Islet precursor cell (in vitro differentiated cells): Measurements from ENCODE around the gene ANKUB1.
A peak's percentile ranks its signal among the peaks of the same experiment; 100 is the strongest.

Experiments used
- DNase-seq: peaks from one replicate; pipeline ENCODE4 v3.0.0-alpha.2; 2018

ANKUB1 gene

GRCh38 chr3:149752788-149753136 is 39.6 kb downstream of the ANKUB1 start:
- DNase-seq = no peak

GRCh38 chr3:149752051-149752787 is 40.1 kb downstream of the ANKUB1 start, which contains the start of gene COMMD2:
TSS of gene COMMD2 (minus strand) at chr3:149752489. CDS start at chr3:149752444, 45 bp downstream.
- DNase-seq = peak; percentile 93

GRCh38 chr3:149751551-149751950 is 40.8 kb downstream of the ANKUB1 start:
- no peak for DNase-seq

GRCh38 chr3:149744606-149745005 is 47.7 kb downstream of the ANKUB1 start:
- DNase-seq = no peak

GRCh38 chr3:149744151-149744550 is 48.2 kb downstream of the ANKUB1 start:
- no peak for DNase-seq

GRCh38 chr3:149739396-149739795 is 53.0 kb downstream of the ANKUB1 start:
- DNase-seq = no peak

GRCh38 chr3:149738876-149739275 is 53.5 kb downstream of the ANKUB1 start:
- no peak for DNase-seq

- no peak for DNase-seq
Observed at GRCh38 chr3:149736953-149737205, 55.5 kb downstream of the ANKUB1 start.

- DNase-seq = peak; percentile 55
Observed at GRCh38 chr3:149736175-149736952, 56.0 kb downstream of the ANKUB1 start.

GRCh38 chr3:149732234-149732633 is 60.1 kb downstream of the ANKUB1 start:
- no peak for DNase-seq

GRCh38 chr3:149727656-149728055 is 64.7 kb downstream of the ANKUB1 start:
- no peak for DNase-seq

- DNase-seq = no peak
Observed at GRCh38 chr3:149726716-149727407, 65.5 kb downstream of the ANKUB1 start.

GRCh38 chr3:149723781-149724180 is 68.6 kb downstream of the ANKUB1 start:
- no peak for DNase-seq

- no peak for DNase-seq
Observed at GRCh38 chr3:149720918-149721317, 71.4 kb downstream of the ANKUB1 start.

GRCh38 chr3:149717391-149718056 is 74.8 kb downstream of the ANKUB1 start:
- peak; percentile 63 for DNase-seq

- no peak for DNase-seq
Observed at GRCh38 chr3:149716984-149717383, 75.4 kb downstream of the ANKUB1 start.

GRCh38 chr3:149715247-149715646 is 77.1 kb downstream of the ANKUB1 start:
- DNase-seq = no peak

- no peak for DNase-seq
Observed at GRCh38 chr3:149713730-149714654, 78.4 kb downstream of the ANKUB1 start.
